Measurements from ENCODE around the gene CELSR1.

- TF ChIP-seq CTCF (IDR thresholded peaks at IDR 0.05) (no peak), ZFX (IDR thresholded peaks at IDR 0.05; ENCODE audit: borderline replicate concordance) (no peak)
These were observed 105.0 kb downstream of the CELSR1 start for GRCh38 chr22:46432164-46433068.

Data from 22Rv1 (cell line).